Natural killer cell (primary cell): ENCODE results near the gene GRK2. TPM values are rescaled to one million over a fixed set of nuclear protein-coding genes. Genes with fewer than 3 reads are reported as not detected.

Experiments used
- ATAC-seq, 3 donors: fragments of 150-1000 bp in 2 of 3; fragments of 200-7000 bp in 1 of 3; cut with Tn5 transposase; 1 replicate in 1 of 3; 2 replicates in 2 of 3; pipeline ENCODE4 v1.10.0; 2021; ENCODE audit warnings: mild to moderate bottlenecking in 2 of 3, moderate library complexity in 2 of 3
- DNase-seq, 2 donors: peaks; one replicate each; pipeline versions ENCODE4 v3.0.0 to v3.0.0-alpha.2; 2013 to 2021; ENCODE audit warnings: mixed read lengths in 1 of 2
- H3K27ac ChIP-seq: one replicate; pipeline ENCODE4 v1.5.1; 2013; ENCODE audit warnings: mild to moderate bottlenecking, low read length
- H3K27me3 ChIP-seq: one replicate; pipeline ENCODE4 v1.6.1; 2013; ENCODE audit warnings: low read length; ENCODE audit not compliant: control insufficient read depth, insufficient read depth
- H3K36me3 ChIP-seq: one replicate; pipeline ENCODE4 v1.6.1; 2013; ENCODE audit warnings: low read length; ENCODE audit not compliant: control insufficient read depth, insufficient read depth
- H3K4me1 ChIP-seq: one replicate; pipeline ENCODE4 v1.6.1; 2013; ENCODE audit warnings: low read length; ENCODE audit not compliant: control insufficient read depth, insufficient read depth
- H3K4me3 ChIP-seq: one replicate; pipeline ENCODE4 v1.5.1; 2013; ENCODE audit warnings: low read length
- H3K9me3 ChIP-seq: one replicate; pipeline ENCODE4 v1.6.1; 2013; ENCODE audit warnings: low read length; ENCODE audit not compliant: control insufficient read depth, insufficient read depth
- H3K27ac Mint-ChIP-seq, 2 donors: one replicate each; pipeline ENCODE4 v1.8.0; 2022; ENCODE audit warnings: mild to moderate bottlenecking in 2 of 2, mixed read lengths in 2 of 2, moderate library complexity in 1 of 2
- H3K27me3 Mint-ChIP-seq, 2 donors: one replicate each; pipeline ENCODE4 v1.8.0; 2022; ENCODE audit warnings: low read depth in 2 of 2, mixed read lengths in 2 of 2
- H3K36me3 Mint-ChIP-seq: one replicate; pipeline ENCODE4 v1.8.0; 2022; ENCODE audit warnings: mixed read lengths
- H3K4me1 Mint-ChIP-seq, 2 donors: one replicate each; pipeline ENCODE4 v1.8.0; 2022; ENCODE audit warnings: mixed read lengths in 2 of 2
- H3K4me3 Mint-ChIP-seq: one replicate; pipeline ENCODE4 v1.8.0; 2022; ENCODE audit warnings: mild to moderate bottlenecking, moderate library complexity, mixed read lengths
- H3K9me3 Mint-ChIP-seq, 2 donors: one replicate each; pipeline ENCODE4 v1.8.0; 2022; ENCODE audit warnings: mixed read lengths in 2 of 2
- WGBS: methylation state at CpG from one replicate; pipeline ENCODE4 v1.1.7; 2013; ENCODE audit warnings: missing lambda C conversion rate; ENCODE audit not compliant: insufficient coverage; 5-methylcytosine and 5-hydroxymethylcytosine counted together
- intact Hi-C: fragments of 100-400 bp; cut with micrococcal nuclease; formaldehyde crosslinking; loops from one replicate; pipeline ENCODE4 v1.14.2; 2022
- total RNA-seq, 4 donors: library from RNA; stranded (reverse); fragments of 120-200 nt in 1 of 4; gene quantifications; one replicate each; pipeline versions ENCODE4 v1.2.3 to v1.2.4, GENCODE V29; 2013 to 2022
- TF ChIP-seq, protein P1 (sequence below): fragments of 200-600 bp; IDR thresholded peaks from one replicate; pipeline ENCODE4 v1.8.0; 2022; ENCODE audit warnings: antibody characterized with exemption

GRK2 gene
- total RNA-seq, 3 donors from 2014 or later (not counting 1 experiment from before 2014, with no cell fraction given) = 390 to 482 (median 441) TPM

- H3K27ac ChIP-seq = peak overlapping the region; percentile 95
- peaks cover 66 to 82% of the 10 kb centered on the region in 2 donors for H3K4me1 Mint-ChIP-seq
- H3K9me3 ChIP-seq = no peaks in the 10 kb centered on the region
- no peaks in the 10 kb centered on the region for H3K9me3 Mint-ChIP-seq
- intact Hi-C loops = loop anchor here (1.0 to 5.0 kb wide), 6 partner anchors 10 to 240 kb away; partner anchors contain the start of genes CDK2AP2, CLCF1 and PITPNM1
- under 1% methylated on average over 30 of the region's 30 CpGs for WGBS
- H3K36me3 Mint-ChIP-seq = no peaks in the 10 kb centered on the region
- no peaks in the 10 kb centered on the region for H3K27me3 Mint-ChIP-seq
- no peaks in the 10 kb centered on the region for H3K27me3 ChIP-seq
- H3K4me1 ChIP-seq = peaks cover 75% of the 10 kb centered on the region
- peak overlapping the region; percentile 91 for H3K4me3 ChIP-seq
- peak; percentile 49 to 52 for DNase-seq
- TF ChIP-seq, protein P1, sequence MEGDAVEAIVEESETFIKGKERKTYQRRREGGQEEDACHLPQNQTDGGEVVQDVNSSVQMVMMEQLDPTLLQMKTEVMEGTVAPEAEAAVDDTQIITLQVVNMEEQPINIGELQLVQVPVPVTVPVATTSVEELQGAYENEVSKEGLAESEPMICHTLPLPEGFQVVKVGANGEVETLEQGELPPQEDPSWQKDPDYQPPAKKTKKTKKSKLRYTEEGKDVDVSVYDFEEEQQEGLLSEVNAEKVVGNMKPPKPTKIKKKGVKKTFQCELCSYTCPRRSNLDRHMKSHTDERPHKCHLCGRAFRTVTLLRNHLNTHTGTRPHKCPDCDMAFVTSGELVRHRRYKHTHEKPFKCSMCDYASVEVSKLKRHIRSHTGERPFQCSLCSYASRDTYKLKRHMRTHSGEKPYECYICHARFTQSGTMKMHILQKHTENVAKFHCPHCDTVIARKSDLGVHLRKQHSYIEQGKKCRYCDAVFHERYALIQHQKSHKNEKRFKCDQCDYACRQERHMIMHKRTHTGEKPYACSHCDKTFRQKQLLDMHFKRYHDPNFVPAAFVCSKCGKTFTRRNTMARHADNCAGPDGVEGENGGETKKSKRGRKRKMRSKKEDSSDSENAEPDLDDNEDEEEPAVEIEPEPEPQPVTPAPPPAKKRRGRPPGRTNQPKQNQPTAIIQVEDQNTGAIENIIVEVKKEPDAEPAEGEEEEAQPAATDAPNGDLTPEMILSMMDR = no peak
- H3K36me3 ChIP-seq = peaks cover 25% of the 10 kb centered on the region
- H3K4me3 Mint-ChIP-seq = peak overlapping the region; percentile 97
- peak; percentile 2 to 5 (median 3) for ATAC-seq
- peak overlapping the region; percentile 96 to 97 for H3K27ac Mint-ChIP-seq
Observed at GRCh38 chr11:67267188-67268080, 1.2 kb downstream of the GRK2 start.

- H3K9me3 ChIP-seq = no peaks in the 10 kb centered on the region
- intact Hi-C loops = loop anchor here (1.0 to 5.0 kb wide), 5 partner anchors 9 to 239 kb away; partner anchors contain the start of genes CDK2AP2, CLCF1 and PITPNM1
- no peaks in the 10 kb centered on the region for H3K9me3 Mint-ChIP-seq
- no peaks in the 10 kb centered on the region for H3K36me3 Mint-ChIP-seq
- no peaks in the 10 kb centered on the region for H3K27me3 Mint-ChIP-seq
- DNase-seq = peak; percentile 69 to 84
- H3K4me3 ChIP-seq = peak overlapping the region; percentile 91
- H3K4me3 Mint-ChIP-seq = peak overlapping the region; percentile 97
- ATAC-seq = peak; percentile 53 to 72 (median 68)
- H3K4me1 Mint-ChIP-seq = peaks cover 65 to 78% of the 10 kb centered on the region in 2 donors
- peak overlapping the region; percentile 96 to 97 for H3K27ac Mint-ChIP-seq
- TF ChIP-seq, protein P1 = no peak
- H3K4me1 ChIP-seq = peaks cover 75% of the 10 kb centered on the region
- H3K27me3 ChIP-seq = no peaks in the 10 kb centered on the region
- WGBS = under 1% methylated on average over 19 of the region's 21 CpGs
- peaks cover 34% of the 10 kb centered on the region for H3K36me3 ChIP-seq
- peak overlapping the region; percentile 95 for H3K27ac ChIP-seq
Observed at GRCh38 chr11:67268081-67268961, 2.0 kb downstream of the GRK2 start.

DNA sequence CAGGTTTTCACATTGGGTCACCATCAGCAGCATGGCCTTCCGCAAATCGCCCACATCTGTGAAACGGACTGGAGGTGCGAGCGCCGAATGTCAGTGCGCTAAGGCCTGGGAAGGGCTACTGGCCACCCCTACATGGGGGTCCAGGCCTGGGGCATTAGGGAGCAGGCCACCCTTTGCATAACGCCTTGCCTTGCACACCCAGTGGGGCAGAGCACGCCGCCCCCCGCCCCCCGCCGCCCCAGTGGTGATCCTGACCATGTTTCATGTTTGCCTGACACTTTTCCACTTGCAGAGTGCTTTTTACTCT is 2.6 kb downstream of the GRK2 start:
- H3K27ac Mint-ChIP-seq = peak overlapping the region; percentile 96 to 97
- H3K4me1 ChIP-seq = peaks cover 75% of the 10 kb centered on the region
- TF ChIP-seq, protein P1 = no peak
- no peaks in the 10 kb centered on the region for H3K9me3 Mint-ChIP-seq
- 23% methylated on average over 13 of the region's 13 CpGs for WGBS
- H3K4me3 Mint-ChIP-seq = peak overlapping the region; percentile 97
- intact Hi-C loops = loop anchor here (1.0 to 5.0 kb wide), 5 partner anchors 8 to 238 kb away; partner anchors contain the start of genes CDK2AP2, CLCF1 and PITPNM1
- H3K36me3 Mint-ChIP-seq = no peaks in the 10 kb centered on the region
- ATAC-seq = no peak
- no peaks in the 10 kb centered on the region for H3K27me3 Mint-ChIP-seq
- H3K27ac ChIP-seq = peak overlapping the region; percentile 95
- no peaks in the 10 kb centered on the region for H3K27me3 ChIP-seq
- DNase-seq = no peak
- no peaks in the 10 kb centered on the region for H3K9me3 ChIP-seq
- H3K4me3 ChIP-seq = peak overlapping the region; percentile 91
- peaks cover 34% of the 10 kb centered on the region for H3K36me3 ChIP-seq
- peaks cover 65 to 77% of the 10 kb centered on the region in 2 donors for H3K4me1 Mint-ChIP-seq
